Testis (tissue), 3 donors: ENCODE measurements around the gene SIK2. TPM values are rescaled to one million over a fixed set of nuclear protein-coding genes. Genes with fewer than 3 reads are reported as not detected.

Experiments
- DNase-seq: peaks from one replicate; pipeline ENCODE4 v3.0.0-alpha.2; 2019
- H3K27ac ChIP-seq, 2 donors: fragments of 200-600 bp; sonication (generic); one replicate each; pipeline ENCODE4 v1.5.1; 2019
- H3K27me3 ChIP-seq: fragments of 200-600 bp; sonication (generic); one replicate; pipeline ENCODE4 v1.5.1; 2019
- H3K36me3 ChIP-seq: fragments of 200-600 bp; sonication (generic); one replicate; pipeline ENCODE4 v1.5.1; 2017; ENCODE audit warnings: low read depth; ENCODE audit errors: missing control alignments
- H3K4me1 ChIP-seq: fragments of 200-600 bp; sonication (generic); one replicate; pipeline ENCODE4 v1.5.1; 2019
- H3K4me3 ChIP-seq, 2 donors: fragments of 200-600 bp; sonication (generic); one replicate each; pipeline ENCODE4 v1.5.1; 2017 to 2019
- H3K9me3 ChIP-seq: fragments of 200-600 bp; sonication (generic); one replicate; pipeline ENCODE4 v1.5.1; 2017
- CTCF ChIP-seq, 3 experiments: fragments of 450-650 bp in 2 of 3; fragments of 200-600 bp in 1 of 3; sonication (generic) in 1 of 3; IDR thresholded peaks; one replicate each; pipeline ENCODE4 v1.5.1; 2016 to 2019; ENCODE audit warnings: antibody characterized with exemption in 3 of 3, mild to moderate bottlenecking in 2 of 3, moderate library complexity in 1 of 3
- POLR2A ChIP-seq: fragments of 450-650 bp; IDR thresholded peaks from one replicate; pipeline ENCODE4 v1.6.1; 2017; ENCODE audit warnings: antibody characterized with exemption, mild to moderate bottlenecking, moderate library complexity
- WGBS, 2 donors: methylation state at CpG; one replicate each; pipeline ENCODE4 v1.1.5; 2018; 5-methylcytosine and 5-hydroxymethylcytosine counted together
- intact Hi-C: fragments of 100-400 bp; cut with DNase I; formaldehyde crosslinking; loops from one replicate; pipeline ENCODE4 v1.15.1; 2023; ENCODE audit warnings: low total_unique reads
- polyA plus RNA-seq: library from polyadenylated mRNA; stranded (reverse); fragments of 350-450 nt; fragmentation: Illumina TruSeq; extraction: RNeasy Lipid Tissue Mini Kit (QIAGEN cat#74804); gene quantifications from one replicate; pipeline ENCODE4 v1.2.3, GENCODE V29; 2014; ENCODE audit warnings: low read depth, low replicate concordance; ENCODE audit not compliant: insufficient read depth
- total RNA-seq, 2 donors: library from RNA; depleted of rRNA; stranded (reverse); fragments of >200 nt; gene quantifications; one replicate each; pipeline ENCODE4 v1.2.3, GENCODE V29; 2016

The SIK2 gene
- total and polyA plus RNA-seq, 3 donors from 2014 or later = 7.6 to 9.8 (median 8.9) TPM

- TF ChIP-seq CTCF (IDR thresholded peaks at IDR 0.05) (no peak), POLR2A (no peak)
- no peaks in the 10 kb centered on the region for H3K27me3 ChIP-seq
- no peak overlapping the region for H3K27ac ChIP-seq
- H3K4me1 ChIP-seq = no peaks in the 10 kb centered on the region
- WGBS, 2 donors = 100% methylated on average over 1 of the region's 1 CpG
- no peaks in the 10 kb centered on the region for H3K36me3 ChIP-seq
- intact Hi-C loops = no loop called here
- no peaks in the 10 kb centered on the region for H3K9me3 ChIP-seq
- no peak for DNase-seq
- no peak overlapping the region for H3K4me3 ChIP-seq
Measured at GRCh38 chr11:111671383-111671782, 69.1 kb downstream of the SIK2 start.

DNA sequence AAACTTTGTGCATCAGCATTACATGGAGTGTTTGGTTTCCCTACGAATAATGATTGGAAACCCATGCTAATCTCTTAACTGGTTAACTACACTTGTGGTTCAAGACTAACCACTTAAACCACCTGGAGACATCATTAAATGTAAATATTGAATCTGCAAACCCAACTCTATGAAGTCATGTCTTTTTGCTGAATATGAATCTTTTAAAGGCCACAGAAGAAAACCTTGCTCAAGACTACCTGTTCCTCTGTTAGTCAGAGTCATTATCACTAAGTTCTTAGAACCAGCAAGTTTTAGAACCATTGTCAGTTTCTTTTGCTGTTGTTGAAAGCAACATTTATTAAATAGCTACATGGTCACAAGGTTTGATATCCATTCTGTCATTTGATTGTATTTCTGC, 70.7 kb downstream of the SIK2 start:
- TF ChIP-seq POLR2A (no peak), CTCF (IDR thresholded peaks at IDR 0.05) (no peak)

DNA sequence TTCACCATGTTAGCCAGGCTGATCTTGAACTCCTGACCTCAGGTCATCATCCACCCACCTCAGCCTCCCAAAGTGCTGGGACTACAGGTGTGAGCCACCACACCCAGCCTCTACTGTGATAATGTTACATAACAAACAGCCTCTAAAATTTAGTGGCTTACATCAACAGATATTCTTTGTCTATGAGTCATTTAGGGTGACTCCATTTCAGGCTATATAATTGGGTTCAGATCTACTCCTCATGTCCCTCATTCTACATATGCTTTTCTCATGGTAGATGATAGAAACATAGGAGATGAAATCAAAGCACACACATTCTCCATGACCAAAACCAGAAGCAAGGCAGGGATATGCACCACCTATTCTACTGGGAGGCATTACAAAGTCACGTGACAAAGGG, 72.7 kb downstream of the SIK2 start:
- 97 to 100% methylated on average over 1 of the region's 1 CpG for WGBS, 2 donors

More for the DNA sequence above, 70.7 kb downstream of the SIK2 start:
- Histone ChIP-seq H3K4me3 (no peak overlapping the region), H3K27ac (no peak overlapping the region), H3K27me3 (no peaks in the 10 kb centered on the region), H3K36me3 (no peaks in the 10 kb centered on the region), H3K9me3 (no peaks in the 10 kb centered on the region), H3K4me1 (no peaks in the 10 kb centered on the region)
- intact Hi-C loops = no loop called here
- DNase-seq = no peak
- WGBS, 2 donors = 92 to 95% methylated on average over 1 of the region's 1 CpG

GRCh38 chr11:111675891-111676290, 73.6 kb downstream of the SIK2 start:
- TF ChIP-seq POLR2A (no peak), CTCF (IDR thresholded peaks at IDR 0.05) (no peak)
- Histone ChIP-seq H3K4me1 (no peaks in the 10 kb centered on the region), H3K9me3 (no peaks in the 10 kb centered on the region), H3K27ac (no peak overlapping the region), H3K4me3 (no peak overlapping the region), H3K27me3 (no peaks in the 10 kb centered on the region), H3K36me3 (no peaks in the 10 kb centered on the region)
- WGBS, 2 donors = 92 to 98% methylated on average over 2 of the region's 2 CpGs
- DNase-seq = no peak
- intact Hi-C loops = no loop called here

More for the DNA sequence above, 72.7 kb downstream of the SIK2 start:
- H3K4me1 ChIP-seq = no peaks in the 10 kb centered on the region
- no peaks in the 10 kb centered on the region for H3K27me3 ChIP-seq
- no peak for DNase-seq
- no peak overlapping the region for H3K4me3 ChIP-seq
- intact Hi-C loops = no loop called here
- H3K9me3 ChIP-seq = no peaks in the 10 kb centered on the region
- no peaks in the 10 kb centered on the region for H3K36me3 ChIP-seq
- no peak for TF ChIP-seq POLR2A
- TF ChIP-seq CTCF (IDR thresholded peaks at IDR 0.05) = no peak
- no peak overlapping the region for H3K27ac ChIP-seq

DNA sequence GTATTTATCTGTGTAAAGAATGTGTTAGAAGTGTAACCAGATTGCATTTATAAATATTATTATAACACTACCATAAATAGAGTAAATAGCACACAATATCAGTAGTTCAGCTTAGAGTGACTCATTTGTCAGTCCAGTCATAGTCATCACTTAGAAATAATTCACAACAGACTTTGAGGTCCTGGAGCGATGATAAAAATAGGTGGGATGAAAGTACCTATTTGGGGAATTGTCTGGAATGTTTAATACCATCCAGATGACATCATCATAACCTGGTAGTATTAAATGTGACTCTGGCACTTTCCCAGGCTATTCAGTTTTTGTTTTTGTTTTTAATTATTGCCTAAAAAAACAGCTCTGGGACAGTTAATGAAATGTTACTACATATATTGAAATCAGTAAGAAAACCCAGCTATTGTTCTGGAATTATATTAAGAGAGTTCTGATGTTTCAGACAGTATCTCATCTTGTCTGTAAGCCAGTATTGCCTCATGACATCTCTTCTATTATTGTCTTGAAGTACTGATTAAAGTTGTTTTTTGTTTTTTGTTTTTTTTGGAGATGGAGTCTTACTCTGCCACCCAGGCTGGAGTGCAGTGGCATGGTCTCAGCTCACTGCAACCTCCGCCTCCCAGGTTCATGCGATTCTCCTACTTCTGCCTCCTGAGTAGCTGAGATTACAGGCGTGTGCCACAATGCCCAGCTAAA, 74.8 kb downstream of the SIK2 start:
- TF ChIP-seq CTCF (IDR thresholded peaks at IDR 0.05) (no peak), POLR2A (no peak)
- Histone ChIP-seq H3K27me3 (no peaks in the 10 kb centered on the region), H3K27ac (no peak overlapping the region), H3K4me1 (no peaks in the 10 kb centered on the region), H3K9me3 (no peaks in the 10 kb centered on the region), H3K4me3 (no peak overlapping the region), H3K36me3 (no peaks in the 10 kb centered on the region)
- intact Hi-C loops = no loop called here
- no peak for DNase-seq
- 81 to 91% methylated on average over 4 of the region's 4 CpGs for WGBS, 2 donors
